Lower leg skin (tissue), 3 donors: ENCODE data around the gene SUMF1.

Source experiments
- CTCF ChIP-seq, 3 donors: fragments of 450-650 bp; IDR thresholded peaks; one replicate each; pipeline ENCODE4 v1.5.1; 2016; ENCODE audit warnings: antibody characterized with exemption in 3 of 3, mild to moderate bottlenecking in 3 of 3, moderate library complexity in 2 of 3
- POLR2A ChIP-seq, 2 donors: fragments of 450-650 bp; IDR thresholded peaks; one replicate each; pipeline ENCODE4 v1.6.1; 2016 to 2017; ENCODE audit warnings: antibody characterized with exemption in 2 of 2, mild to moderate bottlenecking in 1 of 2, moderate library complexity in 1 of 2

GRCh38 chr3:4449043-4449805, 17.8 kb downstream of the SUMF1 start:
- TF ChIP-seq CTCF (IDR thresholded peaks at IDR 0.05) = no peak
- TF ChIP-seq POLR2A (IDR thresholded peaks at IDR 0.05) = no peak
